KOPT-K1 (cell line): Measurements from ENCODE around the gene ZC3H12D.
"Not testable (repeated sequence)": the region's sequence is repeated elsewhere in the genome, so short reads cannot be mapped to it uniquely, and the experiment has no call there.

Experiments
- H3K27ac ChIP-seq: fragments of 200-600 bp; sonication (generic); 2 replicates; pipeline ENCODE4 v1.5.1; 2016; ENCODE audit warnings: antibody characterized with exemption, mild to moderate bottlenecking, low read depth, low read length; ENCODE audit not compliant: poor library complexity, severe bottlenecking
- H3K36me3 ChIP-seq: fragments of 200-600 bp; sonication (generic); 2 replicates; pipeline ENCODE4 v1.5.1; 2017; ENCODE audit warnings: antibody characterized with exemption, mild to moderate bottlenecking, low read length, moderate library complexity; ENCODE audit not compliant: insufficient read depth
- H3K9me3 ChIP-seq: fragments of 200-600 bp; sonication (generic); 2 replicates; pipeline ENCODE4 v1.5.1; 2017; ENCODE audit warnings: antibody characterized with exemption, low read length, mild to moderate bottlenecking; ENCODE audit not compliant: insufficient read depth, poor library complexity, severe bottlenecking

Gene ZC3H12D

DNA sequence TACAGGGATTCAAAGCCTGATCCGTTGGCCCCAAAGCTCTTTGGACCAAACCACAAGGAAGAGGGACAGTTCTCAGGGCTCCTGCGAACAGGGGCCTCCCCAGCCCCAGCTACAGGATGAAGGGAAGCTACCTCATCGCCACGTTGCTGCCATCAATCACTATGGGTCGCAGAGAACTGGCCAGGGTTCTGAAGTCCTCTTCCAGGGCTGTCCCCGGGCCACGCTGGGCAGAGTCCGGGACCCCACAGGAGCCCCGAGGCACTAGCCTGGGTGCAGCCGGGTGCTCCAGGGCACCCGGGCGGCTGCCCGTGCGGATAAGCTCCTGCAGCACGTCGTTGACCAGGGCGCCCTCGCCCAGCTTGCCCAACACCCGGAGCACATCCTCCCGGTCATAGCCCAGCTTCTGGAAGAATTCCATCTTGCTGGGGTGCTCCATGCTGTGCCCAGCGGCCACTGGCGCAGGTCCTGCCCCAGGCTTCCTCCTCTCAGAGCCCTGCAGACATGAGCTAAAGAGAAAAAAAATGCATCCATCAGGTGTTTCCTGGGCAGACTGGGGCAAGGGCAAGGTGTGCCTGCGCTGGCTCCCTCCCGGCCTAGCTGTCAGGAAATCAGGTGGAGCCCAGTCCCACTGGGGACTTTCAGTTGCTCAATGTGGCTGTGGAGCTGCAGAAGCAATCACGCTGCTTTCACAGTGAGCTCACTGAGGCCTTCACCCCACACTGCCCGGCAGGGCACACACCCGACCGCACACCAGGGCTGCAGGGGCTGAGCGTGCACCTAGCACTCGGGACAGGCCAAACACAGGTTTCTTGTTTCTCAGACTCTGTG, 10.5 kb downstream of the ZC3H12D start:
- Histone ChIP-seq H3K9me3 (no peaks in the 10 kb centered on the region), H3K36me3 (no peaks in the 10 kb centered on the region), H3K27ac (no peak overlapping the region)

GRCh38 chr6:149473080-149474052, 11.4 kb downstream of the ZC3H12D start:
- Histone ChIP-seq H3K36me3 (no peaks in the 10 kb centered on the region), H3K9me3 (no peaks in the 10 kb centered on the region), H3K27ac (no peak overlapping the region)

GRCh38 chr6:149472241-149472640, 12.6 kb downstream of the ZC3H12D start:
- Histone ChIP-seq H3K27ac (no peak overlapping the region), H3K36me3 (no peaks in the 10 kb centered on the region), H3K9me3 (no peaks in the 10 kb centered on the region)

DNA sequence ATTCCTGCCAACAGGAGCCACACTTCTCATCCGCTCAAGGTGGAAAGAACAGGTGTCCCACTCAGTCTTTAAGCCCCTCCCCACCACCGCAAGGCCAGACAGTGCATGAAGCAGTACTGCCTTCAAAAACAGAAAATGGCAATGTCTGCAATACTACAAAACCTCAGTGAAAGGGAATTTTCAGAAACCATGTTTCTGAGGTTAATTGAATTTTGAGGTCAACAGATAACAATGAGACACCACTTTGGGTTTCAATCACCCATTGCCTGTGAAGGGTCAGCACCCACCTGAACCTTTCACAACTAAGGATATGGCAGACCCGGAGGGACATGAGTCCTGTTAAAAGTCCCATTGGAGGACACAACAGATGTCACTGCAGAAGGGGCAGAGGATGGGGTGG, 13.0 kb downstream of the ZC3H12D start:
- no peaks in the 10 kb centered on the region for H3K36me3 ChIP-seq
- H3K9me3 ChIP-seq, result no peaks in the 10 kb centered on the region
- no peak overlapping the region for H3K27ac ChIP-seq

DNA sequence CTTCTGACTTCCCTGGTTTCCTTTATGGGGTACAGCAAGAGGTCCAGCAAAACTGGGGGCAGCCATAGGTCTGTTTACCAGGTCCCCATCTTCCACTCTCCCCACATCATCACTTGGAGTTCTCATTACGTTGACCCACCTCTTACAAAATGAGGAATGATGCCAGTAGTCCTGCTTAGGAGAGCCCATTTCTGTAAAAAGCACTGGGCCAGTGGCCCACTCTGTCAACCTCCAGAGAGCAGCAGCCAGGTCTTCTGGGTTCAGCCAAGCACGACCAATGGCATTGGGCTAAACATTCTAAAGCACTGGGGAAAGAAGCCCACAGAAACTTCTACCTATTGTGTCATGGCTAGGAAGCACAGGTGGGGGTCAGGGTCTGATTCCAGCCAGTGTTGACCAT, 13.9 kb downstream of the ZC3H12D start:
- no peak overlapping the region for H3K27ac ChIP-seq
- H3K9me3 ChIP-seq, result no peaks in the 10 kb centered on the region
- no peaks in the 10 kb centered on the region for H3K36me3 ChIP-seq

DNA sequence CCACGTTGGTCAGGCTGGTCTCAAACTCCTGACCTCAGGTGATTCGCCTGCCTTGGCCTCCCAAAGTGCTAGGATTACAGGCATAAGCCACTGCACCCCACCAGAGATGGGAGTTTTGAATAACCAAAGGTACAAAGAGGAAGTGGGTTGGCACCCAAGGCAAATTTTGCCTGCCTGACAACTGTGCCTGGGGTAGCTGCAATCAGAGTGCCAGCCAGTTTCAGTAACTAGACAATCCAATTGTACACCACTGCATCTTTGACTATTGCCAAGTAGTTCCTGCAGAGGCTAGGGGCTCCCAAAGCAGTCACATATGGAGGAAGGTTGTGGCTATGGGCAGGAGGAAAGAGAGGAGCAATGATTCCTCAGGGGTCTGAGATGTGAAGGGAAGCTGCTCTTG, 16.6 kb downstream of the ZC3H12D start:
- Histone ChIP-seq H3K36me3 (no peaks in the 10 kb centered on the region), H3K9me3 (no peaks in the 10 kb centered on the region), H3K27ac (no peak overlapping the region)

GRCh38 chr6:149467265-149467664, 17.5 kb downstream of the ZC3H12D start:
- Histone ChIP-seq H3K9me3 (no peaks in the 10 kb centered on the region), H3K27ac (no peak overlapping the region)

DNA sequence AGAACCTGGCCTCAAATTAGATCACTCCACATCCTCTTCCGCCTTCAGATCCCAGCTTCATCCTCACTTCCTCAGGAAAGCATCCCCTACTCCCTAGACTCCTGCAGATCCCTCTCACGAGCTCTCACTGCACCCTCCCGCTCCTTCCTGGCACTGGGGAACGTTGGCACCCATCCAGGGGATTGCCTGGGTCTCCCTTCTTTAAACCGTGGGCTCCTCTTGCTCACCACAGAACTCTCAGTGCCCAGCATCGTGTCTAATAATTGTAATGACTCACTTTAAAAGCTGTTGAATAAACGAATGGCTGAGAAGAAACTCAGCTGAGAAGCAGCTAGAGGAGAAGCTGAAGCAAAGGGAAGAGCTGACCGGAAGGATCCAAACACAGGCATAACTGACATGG, 20.4 kb downstream of the ZC3H12D start:
- H3K36me3 ChIP-seq, result no peaks in the 10 kb centered on the region
- no peak overlapping the region for H3K27ac ChIP-seq
- H3K9me3 ChIP-seq, result no peaks in the 10 kb centered on the region

More at GRCh38 chr6:149467265-149467664, 17.5 kb downstream of the ZC3H12D start:
- no peaks in the 10 kb centered on the region for H3K36me3 ChIP-seq

DNA sequence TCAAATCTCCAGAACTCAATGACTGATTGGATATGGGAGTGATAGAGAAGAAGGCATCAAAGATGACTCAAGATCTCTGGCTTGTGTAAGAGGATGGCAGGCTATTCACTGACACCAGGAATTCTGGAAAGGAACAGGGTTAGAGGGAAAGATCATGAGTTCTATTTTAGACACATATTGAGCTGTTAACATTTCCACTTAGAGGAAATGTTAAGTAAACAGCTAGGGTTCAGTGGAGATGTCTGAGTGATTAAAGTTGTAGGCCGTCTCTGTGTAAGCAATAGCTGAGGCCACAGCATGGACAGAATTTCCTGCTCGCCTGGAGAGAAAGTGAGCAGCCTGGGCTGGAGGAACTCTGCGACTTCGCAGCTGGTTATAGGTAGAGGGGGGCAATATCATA, 21.0 kb downstream of the ZC3H12D start:
- H3K27ac ChIP-seq, result no peak overlapping the region
- H3K9me3 ChIP-seq, result no peaks in the 10 kb centered on the region
- H3K36me3 ChIP-seq, result no peaks in the 10 kb centered on the region

- H3K27ac ChIP-seq, H3K9me3 ChIP-seq, H3K36me3 ChIP-seq: not testable (repeated sequence)
Measured at GRCh38 chr6:149462712-149463111, 22.1 kb downstream of the ZC3H12D start.

DNA sequence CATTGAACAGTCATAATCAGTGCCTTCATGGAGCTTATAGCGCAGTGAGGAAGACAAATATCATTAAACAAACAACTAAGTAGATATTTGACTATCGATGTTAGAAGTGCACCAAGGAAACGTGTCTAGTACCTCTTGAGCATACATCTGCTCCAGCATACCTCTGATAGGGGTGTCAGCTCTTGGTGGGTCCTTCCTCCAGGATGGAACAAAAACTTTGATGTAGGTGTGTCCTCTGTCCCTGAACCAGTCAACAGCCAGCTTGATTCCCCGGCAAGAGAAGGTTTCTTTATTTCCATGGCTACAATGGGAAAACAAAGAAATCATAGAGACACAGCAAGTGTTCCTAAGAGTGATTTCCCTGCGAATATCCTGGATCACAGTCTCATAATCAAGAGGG, 23.1 kb downstream of the ZC3H12D start:
- H3K27ac ChIP-seq, result no peak overlapping the region
- no peaks in the 10 kb centered on the region for H3K9me3 ChIP-seq
- no peaks in the 10 kb centered on the region for H3K36me3 ChIP-seq

- not testable (repeated sequence) for H3K27ac ChIP-seq, H3K9me3 ChIP-seq, H3K36me3 ChIP-seq
Measured at GRCh38 chr6:149460249-149460648, 24.6 kb downstream of the ZC3H12D start.

DNA sequence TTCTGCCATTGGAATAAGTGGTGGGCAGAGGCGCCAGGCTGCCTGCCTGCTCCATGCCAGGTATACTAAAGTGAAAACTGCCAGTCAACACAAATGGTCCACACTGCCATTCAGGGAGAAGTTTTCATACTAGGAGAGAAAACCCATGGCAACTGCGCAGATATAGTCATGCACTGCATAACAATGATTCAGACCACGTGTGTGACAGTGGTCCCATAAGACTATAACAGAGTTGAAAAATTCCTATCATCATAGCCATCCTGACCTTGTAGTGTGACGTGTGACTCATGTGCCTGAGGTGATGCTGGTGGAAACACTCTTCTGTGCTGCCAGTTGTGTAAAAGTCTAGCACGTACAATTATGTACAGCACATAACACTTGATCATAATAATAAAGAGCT, 25.1 kb downstream of the ZC3H12D start:
- Histone ChIP-seq H3K36me3 (no peaks in the 10 kb centered on the region), H3K27ac (no peak overlapping the region), H3K9me3 (no peaks in the 10 kb centered on the region)

- no peak overlapping the region for H3K27ac ChIP-seq
- H3K9me3 ChIP-seq, result no peaks in the 10 kb centered on the region
- no peaks in the 10 kb centered on the region for H3K36me3 ChIP-seq
Measured at GRCh38 chr6:149458806-149459205, 26.0 kb downstream of the ZC3H12D start.

GRCh38 chr6:149458196-149458595, 26.6 kb downstream of the ZC3H12D start:
- H3K27ac ChIP-seq, result no peak overlapping the region
- H3K36me3 ChIP-seq, result no peaks in the 10 kb centered on the region
- no peaks in the 10 kb centered on the region for H3K9me3 ChIP-seq
